Measurements from ENCODE around the gene PAK5. TPM values are rescaled to one million over a fixed set of nuclear protein-coding genes. Genes with fewer than 3 reads are reported as not detected.

PAK5 gene
- total RNA-seq, 4 donors from 2014 or later, result 0.05 to 6.6 (median 0.54) TPM; not detected in 1

- H3K36me3 ChIP-seq, result no peaks in the 10 kb centered on the region
- no peaks in the 10 kb centered on the region for H3K9me3 ChIP-seq
- no peak for ATAC-seq
- no peaks in the 10 kb centered on the region for H3K27me3 ChIP-seq
- WGBS, 2 donors (ENCODE audit: low coverage in 1 of 2), result 60 to 71% methylated on average over 4 of the region's 4 CpGs
- no peak overlapping the region for H3K4me3 ChIP-seq
- TF ChIP-seq EP300 (IDR thresholded peaks at IDR 0.05), result no peak
- TF ChIP-seq POLR2A (IDR thresholded peaks at IDR 0.05), result no peak
- no peak for TF ChIP-seq POLR2AphosphoS5 (IDR thresholded peaks at IDR 0.05)
- no peak for TF ChIP-seq CTCF (IDR thresholded peaks at IDR 0.05)
- H3K27ac ChIP-seq, result no peak overlapping the region
- H3K4me1 ChIP-seq, result peaks cover 0 to 18% (median 0%) of the 10 kb centered on the region in 3 donors
Measured at GRCh38 chr20:9492067-9492466, 346.8 kb downstream of the PAK5 start.

GRCh38 chr20:9491324-9491723, 347.6 kb downstream of the PAK5 start:
- no peak for ATAC-seq
- TF ChIP-seq EP300 (IDR thresholded peaks at IDR 0.05) (no peak), POLR2AphosphoS5 (IDR thresholded peaks at IDR 0.05) (no peak), CTCF (IDR thresholded peaks at IDR 0.05) (no peak), POLR2A (IDR thresholded peaks at IDR 0.05) (no peak)
- Histone ChIP-seq H3K27me3 (no peaks in the 10 kb centered on the region), H3K4me1 (peaks cover 0 to 18% (median 0%) of the 10 kb centered on the region in 3 donors), H3K27ac (no peak overlapping the region), H3K36me3 (no peaks in the 10 kb centered on the region), H3K4me3 (no peak overlapping the region), H3K9me3 (no peaks in the 10 kb centered on the region)
- 80% methylated on average over 1 of the region's 1 CpG; no CpG with 5 or more reads in 1 of the 2 donors for WGBS, 2 donors (ENCODE audit: low coverage in 1 of 2)

GRCh38 chr20:9490631-9491030, 348.2 kb downstream of the PAK5 start:
- Histone ChIP-seq H3K9me3 (no peaks in the 10 kb centered on the region), H3K36me3 (no peaks in the 10 kb centered on the region), H3K4me3 (no peak overlapping the region), H3K4me1 (peaks cover 0 to 16% (median 0%) of the 10 kb centered on the region in 3 donors), H3K27ac (no peak overlapping the region), H3K27me3 (no peaks in the 10 kb centered on the region)
- 94 to 95% methylated on average over 2 to 3 of the region's 3 CpGs for WGBS, 2 donors (ENCODE audit: low coverage in 1 of 2)
- no peak for ATAC-seq
- TF ChIP-seq CTCF (IDR thresholded peaks at IDR 0.05) (no peak), EP300 (IDR thresholded peaks at IDR 0.05) (no peak), POLR2A (IDR thresholded peaks at IDR 0.05) (no peak), POLR2AphosphoS5 (IDR thresholded peaks at IDR 0.05) (no peak)

- 66 to 68% methylated on average over 2 to 3 of the region's 3 CpGs for WGBS, 2 donors (ENCODE audit: low coverage in 1 of 2)
- no peaks in the 10 kb centered on the region for H3K36me3 ChIP-seq
- TF ChIP-seq POLR2A (IDR thresholded peaks at IDR 0.05) (no peak), CTCF (IDR thresholded peaks at IDR 0.05) (no peak), EP300 (IDR thresholded peaks at IDR 0.05) (no peak), POLR2AphosphoS5 (IDR thresholded peaks at IDR 0.05) (no peak)
- no peaks in the 10 kb centered on the region for H3K27me3 ChIP-seq
- no peaks in the 10 kb centered on the region for H3K9me3 ChIP-seq
- no peak overlapping the region for H3K4me3 ChIP-seq
- no peak overlapping the region for H3K27ac ChIP-seq
- no peak for ATAC-seq
- H3K4me1 ChIP-seq, result peaks cover 0 to 12% (median 0%) of the 10 kb centered on the region in 3 donors
Measured at GRCh38 chr20:9490161-9490560, 348.7 kb downstream of the PAK5 start.

GRCh38 chr20:9488063-9488462, 350.8 kb downstream of the PAK5 start:
- Histone ChIP-seq H3K4me1 (no peaks in the 10 kb centered on the region), H3K27ac (no peak overlapping the region), H3K9me3 (no peaks in the 10 kb centered on the region), H3K36me3 (no peaks in the 10 kb centered on the region), H3K4me3 (no peak overlapping the region), H3K27me3 (no peaks in the 10 kb centered on the region)
- 68 to 92% methylated on average over 1 to 2 of the region's 2 CpGs for WGBS, 2 donors (ENCODE audit: low coverage in 1 of 2)
- TF ChIP-seq CTCF (IDR thresholded peaks at IDR 0.05), result no peak
- no peak for TF ChIP-seq POLR2AphosphoS5 (IDR thresholded peaks at IDR 0.05)
- no peak for TF ChIP-seq POLR2A (IDR thresholded peaks at IDR 0.05)
- no peak for TF ChIP-seq EP300 (IDR thresholded peaks at IDR 0.05)
- ATAC-seq, result no peak
